ENCODE results near the gene E2F3. TPM values are rescaled to one million over a fixed set of nuclear protein-coding genes. Genes with fewer than 3 reads are reported as not detected.

Gene E2F3
- total and polyA plus RNA-seq, 2 donors from 2014 or later: 3.7 to 11.0 TPM

DNA sequence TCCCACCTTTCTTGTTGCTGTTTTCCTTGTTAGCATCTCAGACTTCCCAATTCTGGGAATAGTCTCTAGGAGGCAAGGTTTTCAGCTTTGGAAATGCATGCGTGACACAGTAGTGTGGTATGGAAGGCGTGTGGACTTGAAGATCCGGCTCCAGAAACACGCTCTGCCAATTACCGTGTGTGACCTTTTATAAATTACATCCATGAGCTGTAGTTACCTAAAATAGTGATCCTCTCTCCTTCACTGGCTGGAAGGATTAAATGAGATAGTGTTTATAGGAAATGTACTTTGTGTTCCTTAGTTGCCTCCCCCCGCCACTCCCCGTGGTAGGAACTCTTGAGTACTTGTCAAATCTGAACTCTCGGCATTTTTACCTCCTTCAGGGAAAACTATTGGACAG lies 13.0 kb downstream of the E2F3 start:
- TF ChIP-seq, protein P1, sequence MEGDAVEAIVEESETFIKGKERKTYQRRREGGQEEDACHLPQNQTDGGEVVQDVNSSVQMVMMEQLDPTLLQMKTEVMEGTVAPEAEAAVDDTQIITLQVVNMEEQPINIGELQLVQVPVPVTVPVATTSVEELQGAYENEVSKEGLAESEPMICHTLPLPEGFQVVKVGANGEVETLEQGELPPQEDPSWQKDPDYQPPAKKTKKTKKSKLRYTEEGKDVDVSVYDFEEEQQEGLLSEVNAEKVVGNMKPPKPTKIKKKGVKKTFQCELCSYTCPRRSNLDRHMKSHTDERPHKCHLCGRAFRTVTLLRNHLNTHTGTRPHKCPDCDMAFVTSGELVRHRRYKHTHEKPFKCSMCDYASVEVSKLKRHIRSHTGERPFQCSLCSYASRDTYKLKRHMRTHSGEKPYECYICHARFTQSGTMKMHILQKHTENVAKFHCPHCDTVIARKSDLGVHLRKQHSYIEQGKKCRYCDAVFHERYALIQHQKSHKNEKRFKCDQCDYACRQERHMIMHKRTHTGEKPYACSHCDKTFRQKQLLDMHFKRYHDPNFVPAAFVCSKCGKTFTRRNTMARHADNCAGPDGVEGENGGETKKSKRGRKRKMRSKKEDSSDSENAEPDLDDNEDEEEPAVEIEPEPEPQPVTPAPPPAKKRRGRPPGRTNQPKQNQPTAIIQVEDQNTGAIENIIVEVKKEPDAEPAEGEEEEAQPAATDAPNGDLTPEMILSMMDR (IDR thresholded peaks at IDR 0.05; ENCODE audit: borderline replicate concordance, extremely low read depth, insufficient read depth): no peak
- no peaks in the 10 kb centered on the region for H3K9me3 ChIP-seq (ENCODE audit: control insufficient read depth in 2 of 3, insufficient read depth in 1 of 3, low read length in 3 of 3)
- H3K4me3 ChIP-seq (ENCODE audit: low read length in 3 of 3): no peak overlapping the region
- H3K36me3 ChIP-seq (ENCODE audit: control insufficient read depth in 2 of 3, insufficient read depth in 3 of 3, low read length in 3 of 3): no peaks in the 10 kb centered on the region
- FAIRE-seq (no peak), DNase-seq (no peak)
- H3K27me3 ChIP-seq (ENCODE audit: control insufficient read depth, insufficient read depth, low read length): no peaks in the 10 kb centered on the region
- no peak overlapping the region for H3K9ac ChIP-seq (ENCODE audit: low read length in 3 of 3)
- H3K27ac ChIP-seq (ENCODE audit: low read depth in 2 of 2, low read length in 2 of 2): no peak overlapping the region
- intact Hi-C loops (cut with DNase I): no loop called here
- H3K4me1 ChIP-seq (ENCODE audit: control insufficient read depth in 2 of 3, insufficient read depth in 2 of 3, low read depth in 1 of 3, low read length in 3 of 3): peaks cover 0 to 14% (median 10%) of the 10 kb centered on the region in 3 donors

DNA sequence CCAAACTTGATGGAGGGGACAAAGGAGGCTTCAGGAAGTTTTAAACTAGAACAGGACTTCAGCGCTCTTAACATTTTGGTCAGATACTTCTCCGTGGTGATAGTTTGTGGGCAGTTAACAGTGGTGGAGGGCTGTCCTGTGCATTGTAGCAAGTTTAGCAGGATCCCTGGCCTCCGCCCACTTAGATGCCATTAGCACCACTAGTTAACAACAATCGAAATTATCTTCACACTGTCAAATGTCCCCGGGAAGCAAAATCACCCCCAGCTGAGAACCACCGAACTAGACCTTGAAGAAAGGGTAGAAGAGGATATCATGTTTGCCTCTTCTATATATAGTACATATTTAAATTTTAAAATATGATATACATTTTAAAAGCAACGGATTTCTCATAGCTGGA lies 13.6 kb downstream of the E2F3 start:
- no peak for FAIRE-seq
- H3K4me3 ChIP-seq (ENCODE audit: low read length in 3 of 3): no peak overlapping the region
- H3K36me3 ChIP-seq (ENCODE audit: control insufficient read depth in 2 of 3, insufficient read depth in 3 of 3, low read length in 3 of 3): no peaks in the 10 kb centered on the region
- TF ChIP-seq, protein P1 (IDR thresholded peaks at IDR 0.05; ENCODE audit: borderline replicate concordance, extremely low read depth, insufficient read depth): no peak
- no peaks in the 10 kb centered on the region for H3K9me3 ChIP-seq (ENCODE audit: control insufficient read depth in 2 of 3, insufficient read depth in 1 of 3, low read length in 3 of 3)
- H3K4me1 ChIP-seq (ENCODE audit: control insufficient read depth in 2 of 3, insufficient read depth in 2 of 3, low read depth in 1 of 3, low read length in 3 of 3): peaks cover 0 to 14% (median 8%) of the 10 kb centered on the region in 3 donors
- H3K27ac ChIP-seq (ENCODE audit: low read depth in 2 of 2, low read length in 2 of 2): no peak overlapping the region
- no peaks in the 10 kb centered on the region for H3K27me3 ChIP-seq (ENCODE audit: control insufficient read depth, insufficient read depth, low read length)
- DNase-seq: no peak
- intact Hi-C loops (cut with DNase I): no loop called here
- H3K9ac ChIP-seq (ENCODE audit: low read length in 3 of 3): no peak overlapping the region

DNA sequence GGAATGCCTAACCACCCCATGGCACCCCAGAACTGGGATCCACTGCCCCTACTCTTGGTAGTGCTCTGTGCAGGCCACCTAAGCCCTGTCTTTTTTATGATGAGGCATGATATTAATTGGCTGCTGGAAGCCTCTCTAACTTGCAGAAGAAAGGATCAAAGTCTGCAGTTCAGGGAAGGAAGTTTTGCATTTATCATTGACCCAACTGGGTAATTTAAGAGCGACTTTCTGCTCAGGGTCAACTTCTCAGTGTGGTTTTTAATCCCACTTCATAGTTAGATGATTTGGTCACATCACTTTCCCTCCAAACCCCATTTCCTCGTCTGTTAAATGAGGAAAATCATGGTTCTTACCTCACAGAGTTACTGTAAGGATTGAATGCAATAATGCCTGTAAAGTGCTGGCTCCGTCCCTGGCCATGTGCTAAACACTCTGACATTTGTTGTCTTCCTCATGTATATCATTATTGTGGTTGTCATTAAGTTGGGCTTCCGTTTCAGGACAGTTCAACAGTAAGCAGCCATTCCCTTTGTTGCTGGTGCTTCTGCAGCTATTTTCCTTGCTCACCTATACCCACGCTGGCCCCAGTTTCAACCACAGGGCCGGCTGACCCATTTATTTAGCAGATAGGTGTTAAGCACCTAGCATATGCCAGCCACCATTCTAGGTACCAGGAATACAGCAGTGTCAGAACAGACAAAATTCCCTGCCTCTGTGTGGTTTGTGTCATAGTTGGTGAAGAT lies 14.2 kb downstream of the E2F3 start:
- Histone ChIP-seq H3K4me1 (ENCODE audit: control insufficient read depth in 2 of 3, insufficient read depth in 2 of 3, low read depth in 1 of 3, low read length in 3 of 3) (peaks cover 0 to 14% (median 8%) of the 10 kb centered on the region in 3 donors), H3K27me3 (ENCODE audit: control insufficient read depth, insufficient read depth, low read length) (no peaks in the 10 kb centered on the region), H3K9me3 (ENCODE audit: control insufficient read depth in 2 of 3, insufficient read depth in 1 of 3, low read length in 3 of 3) (no peaks in the 10 kb centered on the region), H3K4me3 (ENCODE audit: low read length in 3 of 3) (no peak overlapping the region), H3K36me3 (ENCODE audit: control insufficient read depth in 2 of 3, insufficient read depth in 3 of 3, low read length in 3 of 3) (no peaks in the 10 kb centered on the region), H3K9ac (ENCODE audit: low read length in 3 of 3) (no peak overlapping the region), H3K27ac (ENCODE audit: low read depth in 2 of 2, low read length in 2 of 2) (peak overlapping the region in 1 of 2 donors; percentile 28)
- TF ChIP-seq, protein P1 (IDR thresholded peaks at IDR 0.05; ENCODE audit: borderline replicate concordance, extremely low read depth, insufficient read depth): no peak
- intact Hi-C loops (cut with DNase I): no loop called here
- FAIRE-seq (no peak), DNase-seq (no peak)
